Psoas muscle (tissue), 8 donors: ENCODE measurements around the gene SIN3A. TPM values are rescaled to one million over a fixed set of nuclear protein-coding genes. Genes with fewer than 3 reads are reported as not detected.

Experiments
- ATAC-seq, 4 donors: fragments of 200-7000 bp; cut with Tn5 transposase; one replicate each; pipeline ENCODE4 v1.9.1; 2020; ENCODE audit warnings: moderate library complexity in 3 of 4, mild to moderate bottlenecking in 2 of 4
- DNase-seq, 2 donors: peaks; one replicate each; pipeline ENCODE4 v3.0.0-alpha.2; 2020
- H3K27ac ChIP-seq: fragments of 200-600 bp; one replicate; pipeline ENCODE4 v1.8.0; 2022
- H3K27me3 ChIP-seq, 3 donors: fragments of 200-600 bp in 1 of 3; one replicate each; pipeline versions ENCODE4 v1.6.1 to v1.8.0; 2013 to 2022; ENCODE audit warnings: low read length in 2 of 3, mild to moderate bottlenecking in 2 of 3, moderate library complexity in 1 of 3; ENCODE audit not compliant: insufficient read depth in 3 of 3
- H3K36me3 ChIP-seq, 2 donors: fragments of 200-600 bp in 1 of 2; one replicate each; pipeline versions ENCODE4 v1.6.1 to v1.8.0; 2013 to 2022; ENCODE audit warnings: low read depth in 1 of 2, mild to moderate bottlenecking in 1 of 2, moderate library complexity in 1 of 2; ENCODE audit not compliant: insufficient read depth in 1 of 2
- H3K4me1 ChIP-seq: fragments of 200-600 bp; one replicate; pipeline ENCODE4 v1.8.0; 2022
- H3K4me3 ChIP-seq: fragments of 200-600 bp; one replicate; pipeline ENCODE4 v1.8.0; 2022; ENCODE audit warnings: mild to moderate bottlenecking
- H3K9me3 ChIP-seq: fragments of 200-600 bp; one replicate; pipeline ENCODE4 v1.8.0; 2022
- CTCF ChIP-seq: fragments of 200-600 bp; IDR thresholded peaks from one replicate; pipeline ENCODE4 v1.8.0; 2022; ENCODE audit warnings: antibody characterized with exemption
- WGBS, 3 donors: extraction: QIAGEN DNeasy Blood & Tissue Kit; methylation state at CpG; one replicate each; pipeline versions ENCODE4 v1.1.6 to v1.1.7; 2013; 5-methylcytosine and 5-hydroxymethylcytosine counted together
- intact Hi-C, 2 donors: fragments of 100-400 bp; cut with DNase I; formaldehyde crosslinking; loops; one replicate each; pipeline versions ENCODE4 v1.11.0 to v1.14.2; 2022
- polyA plus RNA-seq, 3 donors: library from polyadenylated mRNA; stranded (reverse); fragments of 200-250 nt; gene quantifications; one replicate each; pipeline ENCODE4 v1.2.3, GENCODE V29; 2013
- total RNA-seq, 4 donors: library from RNA; stranded (reverse); fragmentation: NEBNext Ultra II Directional in 2 of 4; extraction: Animal tissue kit (Norgen Biotek cat#: 25700) in 2 of 4; gene quantifications; one replicate each; pipeline versions ENCODE4 v1.2.1 to v1.2.4, GENCODE V29; 2021 to 2023
- donor health status: healthy with polysubstance abuse.
- donor health status: DM: no; HTN: no; CAD: no; lungs with moderate emphysema.
- donor health status: Bipolar disorder and iron deficiency.
- donor health status: healthy.
- donor health status: DM: yes; HTN: yes; CAD: no.
- donor health status: DM: no; HTN: no; CAD: no.
- donor health status: DM: no; HTN: no; CAD: no.
- donor health status: DM: yes; HTN: yes; CAD: no.

SIN3A gene
- total and polyA plus RNA-seq, 7 donors, result 7.2 to 35.5 (median 21.7) TPM

- DNase-seq (no peak), ATAC-seq (no peak)
- TF ChIP-seq CTCF, result no peak
- Histone ChIP-seq H3K9me3 (no peaks in the 10 kb centered on the region), H3K4me1 (peaks cover 4% of the 10 kb centered on the region), H3K36me3 (no peaks in the 10 kb centered on the region), H3K27me3 (no peaks in the 10 kb centered on the region), H3K4me3 (peak overlapping the region; percentile 96), H3K27ac (no peak overlapping the region)
- intact Hi-C loops, result loop anchor here in 1 of 2 donors (5.0 kb wide), 1 partner anchor 171 kb away; the partner anchor contains the start of gene SNUPN
- 59 to 64% (median 60%) methylated on average over 6 of the region's 6 CpGs for WGBS, 3 donors
Observed at GRCh38 chr15:75456710-75457109, 5.2 kb upstream of the SIN3A start.

GRCh38 chr15:75455982-75456531, 4.6 kb upstream of the SIN3A start:
- intact Hi-C loops, result loop anchor here in 1 of 2 donors (2.0 to 5.0 kb wide), 2 partner anchors 123 to 171 kb away; partner anchors contain the start of genes PTPN9 and SNUPN
- peaks cover 4% of the 10 kb centered on the region for H3K4me1 ChIP-seq
- H3K36me3 ChIP-seq, result no peaks in the 10 kb centered on the region
- peak overlapping the region; percentile 99 for H3K27ac ChIP-seq
- no peak for DNase-seq
- H3K4me3 ChIP-seq, result peak overlapping the region; percentile 96
- no peak for TF ChIP-seq CTCF
- no peak for ATAC-seq
- H3K9me3 ChIP-seq, result no peaks in the 10 kb centered on the region
- no peaks in the 10 kb centered on the region for H3K27me3 ChIP-seq
- WGBS, 3 donors, result 2 to 4% (median 3%) methylated on average over 24 of the region's 24 CpGs

- Histone ChIP-seq H3K36me3 (no peaks in the 10 kb centered on the region), H3K4me1 (peaks cover 4% of the 10 kb centered on the region), H3K4me3 (peak overlapping the region; percentile 96), H3K27me3 (no peaks in the 10 kb centered on the region), H3K27ac (peak overlapping the region; percentile 99), H3K9me3 (no peaks in the 10 kb centered on the region)
- no peak for TF ChIP-seq CTCF
- ATAC-seq (peak in 1 of 4 donors; percentile 25), DNase-seq (peak; percentile 88 to 90)
- whole genome bisulfite sequencing, 3 donors, result 0 to 1% (median 1%) methylated on average over 37 to 48 of the region's 48 CpGs
- intact Hi-C loops, result loop anchor here in 1 of 2 donors (2.0 to 5.0 kb wide), 2 partner anchors 123 to 172 kb away; partner anchors contain the start of genes PTPN9 and SNUPN
Observed at GRCh38 chr15:75455424-75455981, 4.0 kb upstream of the SIN3A start.

GRCh38 chr15:75454471-75455378, 3.2 kb upstream of the SIN3A start:
- WGBS, 3 donors, result 0 to 1% (median 0%) methylated on average over 69 to 116 of the region's 116 CpGs
- Histone ChIP-seq H3K27ac (peak overlapping the region; percentile 99), H3K36me3 (no peaks in the 10 kb centered on the region), H3K9me3 (no peaks in the 10 kb centered on the region), H3K27me3 (no peaks in the 10 kb centered on the region), H3K4me3 (peak overlapping the region; percentile 96), H3K4me1 (peaks cover 7% of the 10 kb centered on the region)
- ATAC-seq (peak in 2 of 4 donors; percentile 1 to 3), DNase-seq (peak; percentile 76 to 87)
- intact Hi-C loops, result loop anchor here in 1 of 2 donors (2.0 to 5.0 kb wide), 2 partner anchors 124 to 173 kb away; partner anchors contain the start of genes PTPN9 and SNUPN
- no peak for TF ChIP-seq CTCF
